GM18520 (cell line): ENCODE measurements around the gene LMBR1.
"Not testable (repeated sequence)": the region's sequence is repeated elsewhere in the genome, so short reads cannot be mapped to it uniquely, and the experiment has no call there.

Experiments used
- ATAC-seq: cut with Tn5 transposase; IDR thresholded peaks from one replicate; pipeline ENCODE4 v1.9.1; 2021; ENCODE audit not compliant: unreplicated experiment

Gene LMBR1

GRCh38 chr7:156854654-156855053, 38.3 kb downstream of the LMBR1 start:
- ATAC-seq: no peak

- ATAC-seq: no peak
Observed at GRCh38 chr7:156848979-156849378, 44.0 kb downstream of the LMBR1 start.

- ATAC-seq: no peak
Observed at GRCh38 chr7:156845379-156846101, 47.4 kb downstream of the LMBR1 start.

GRCh38 chr7:156843582-156843981, 49.4 kb downstream of the LMBR1 start:
- ATAC-seq: not testable (repeated sequence)

- no peak for ATAC-seq
Observed at GRCh38 chr7:156843157-156843556, 49.8 kb downstream of the LMBR1 start.

GRCh38 chr7:156842740-156843140, 50.2 kb downstream of the LMBR1 start:
- no peak for ATAC-seq

- no peak for ATAC-seq
Observed at GRCh38 chr7:156842317-156842716, 50.7 kb downstream of the LMBR1 start.

- ATAC-seq: no peak
Observed at GRCh38 chr7:156841497-156841896, 51.5 kb downstream of the LMBR1 start.

GRCh38 chr7:156840134-156840533, 52.8 kb downstream of the LMBR1 start:
- no peak for ATAC-seq

GRCh38 chr7:156836443-156836842, 56.5 kb downstream of the LMBR1 start:
- no peak for ATAC-seq

- no peak for ATAC-seq
Observed at GRCh38 chr7:156834462-156834861, 58.5 kb downstream of the LMBR1 start.

- no peak for ATAC-seq
Observed at GRCh38 chr7:156833312-156833711, 59.7 kb downstream of the LMBR1 start.

GRCh38 chr7:156832195-156832877, 60.6 kb downstream of the LMBR1 start:
- no peak for ATAC-seq

- no peak for ATAC-seq
Observed at GRCh38 chr7:156829669-156830336, 63.2 kb downstream of the LMBR1 start.

- ATAC-seq: no peak
Observed at GRCh38 chr7:156827587-156828203, 65.3 kb downstream of the LMBR1 start.

GRCh38 chr7:156823435-156823834, 69.5 kb downstream of the LMBR1 start:
- no peak for ATAC-seq

GRCh38 chr7:156820445-156821063, 72.4 kb downstream of the LMBR1 start:
- ATAC-seq: no peak

GRCh38 chr7:156819733-156820295, 73.2 kb downstream of the LMBR1 start:
- ATAC-seq: no peak

GRCh38 chr7:156818133-156818532, 74.8 kb downstream of the LMBR1 start:
- no peak for ATAC-seq

GRCh38 chr7:156816943-156817572, 75.9 kb downstream of the LMBR1 start:
- ATAC-seq: no peak
